NCI-H1092 (cell line): ENCODE results near the gene TFAP2E.

Experiments
- DNase-seq: peaks from one replicate; lab custom pipeline; 2025; lab: John Stamatoyannopoulos, UW

Gene TFAP2E

DNA sequence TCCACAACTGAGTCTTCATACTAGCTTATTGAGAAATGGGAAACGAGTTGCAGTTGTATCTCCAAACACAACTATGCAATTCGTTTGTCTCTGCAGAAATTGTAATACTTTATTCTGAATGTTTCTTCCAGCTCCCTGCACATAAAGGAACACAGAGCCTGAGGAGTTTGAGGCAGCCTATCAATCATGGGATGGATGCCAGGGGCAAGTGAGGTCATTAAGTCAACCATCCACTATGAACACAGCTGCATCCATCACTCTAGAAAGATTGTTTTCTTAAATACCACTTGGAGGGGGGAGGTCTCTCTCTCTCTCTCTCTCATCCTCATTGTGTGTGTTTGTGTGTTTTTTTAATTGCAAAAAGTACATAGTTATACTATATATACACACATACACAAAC lies 71.1 kb downstream of the TFAP2E start:
- no peak for DNase-seq
